ENCODE measurements around the gene SCRT2.
"Not testable (repeated sequence)": the region's sequence is repeated elsewhere in the genome, so short reads cannot be mapped to it uniquely, and the experiment has no call there.

SCRT2 gene

DNA sequence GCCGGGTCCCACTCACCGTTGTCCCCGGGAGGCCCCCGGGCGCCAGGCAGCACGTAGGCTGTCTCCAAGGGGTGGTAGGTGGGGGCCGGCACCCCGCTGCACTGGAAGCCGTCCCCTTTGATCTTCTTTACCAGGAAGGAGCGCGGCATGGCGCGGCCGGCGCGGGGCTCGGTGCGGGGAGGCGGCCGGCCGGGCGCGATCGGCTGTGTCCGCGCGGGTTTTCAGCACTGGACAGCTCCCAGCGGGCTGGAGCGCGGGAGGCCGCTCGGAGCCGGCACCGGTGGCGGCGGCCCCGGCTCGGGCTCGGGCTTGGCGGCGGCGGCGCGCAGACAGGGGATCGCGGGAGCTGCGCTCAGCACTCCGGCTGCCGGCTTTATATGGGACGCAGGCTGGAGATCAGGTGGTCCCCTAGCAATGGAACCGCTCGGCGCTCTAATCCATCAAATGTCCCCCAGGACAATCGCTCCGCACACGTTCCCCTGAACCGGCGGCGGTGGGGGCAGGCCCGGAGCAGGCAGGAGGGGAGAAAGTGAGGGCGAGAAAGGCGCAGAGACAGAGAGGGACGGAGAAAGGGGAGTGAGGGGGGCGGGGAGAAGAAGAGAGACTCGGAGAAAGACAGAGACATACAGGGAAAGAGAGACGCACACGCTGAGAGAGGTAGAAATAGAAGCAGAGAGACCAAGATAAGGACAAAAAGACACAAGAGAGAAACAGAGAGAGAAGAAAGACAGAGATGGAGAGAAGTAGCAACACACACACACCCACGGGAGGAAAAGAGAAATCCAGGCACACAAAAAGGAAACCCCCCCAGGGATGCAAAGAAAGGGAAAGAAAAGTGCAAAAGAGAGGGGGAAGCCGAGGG, at the start of gene SCRT2:
Gene SCRT2 (minus strand): TSS at position 350 of the 862 bp plus-strand sequence. CDS start 201 bp downstream, at position 149.
- DNase-seq, result peak; percentile 44 to 48

DNA sequence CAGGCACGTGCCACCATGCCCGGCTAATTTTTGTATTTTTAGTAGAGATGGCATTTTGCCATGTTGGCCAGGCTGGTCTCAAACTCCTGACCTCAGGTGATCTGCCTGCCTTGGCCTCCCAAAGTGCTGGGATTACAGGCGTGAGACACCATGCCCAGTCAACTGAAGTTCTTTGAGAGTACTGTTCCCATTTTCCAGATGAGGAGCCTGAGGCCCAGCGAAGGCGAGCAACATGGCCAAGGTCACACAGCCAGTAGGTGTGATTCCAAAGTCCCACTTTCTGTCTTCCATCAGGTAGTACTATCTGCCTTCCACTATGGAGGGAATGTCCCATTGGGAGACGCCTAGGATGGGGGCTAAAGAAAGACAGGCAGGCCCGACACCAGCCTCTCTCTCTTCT, 49.2 kb upstream of the SCRT2 start:
- DNase-seq, result not testable (repeated sequence)

DNA sequence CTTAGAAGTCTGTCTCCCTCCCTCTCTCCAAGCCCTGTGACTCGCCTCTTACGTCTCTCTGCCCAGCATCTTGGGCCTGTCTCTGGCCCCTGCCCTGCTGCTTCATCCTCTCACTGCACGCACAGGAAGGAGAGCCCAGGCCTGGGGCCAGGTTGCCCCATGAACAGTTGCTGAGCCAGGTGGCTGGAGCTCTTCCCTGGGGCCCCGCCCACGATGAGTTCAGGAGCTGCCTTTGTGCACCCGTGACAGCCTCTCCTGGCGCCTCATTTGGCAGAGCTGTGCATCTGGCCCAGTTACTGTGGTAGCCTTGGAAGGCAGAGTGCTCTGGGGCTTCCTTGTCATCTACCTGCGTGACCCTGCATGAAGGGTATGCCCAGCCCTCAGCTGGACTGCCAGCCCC, 48.2 kb upstream of the SCRT2 start:
- no peak for DNase-seq

DNA sequence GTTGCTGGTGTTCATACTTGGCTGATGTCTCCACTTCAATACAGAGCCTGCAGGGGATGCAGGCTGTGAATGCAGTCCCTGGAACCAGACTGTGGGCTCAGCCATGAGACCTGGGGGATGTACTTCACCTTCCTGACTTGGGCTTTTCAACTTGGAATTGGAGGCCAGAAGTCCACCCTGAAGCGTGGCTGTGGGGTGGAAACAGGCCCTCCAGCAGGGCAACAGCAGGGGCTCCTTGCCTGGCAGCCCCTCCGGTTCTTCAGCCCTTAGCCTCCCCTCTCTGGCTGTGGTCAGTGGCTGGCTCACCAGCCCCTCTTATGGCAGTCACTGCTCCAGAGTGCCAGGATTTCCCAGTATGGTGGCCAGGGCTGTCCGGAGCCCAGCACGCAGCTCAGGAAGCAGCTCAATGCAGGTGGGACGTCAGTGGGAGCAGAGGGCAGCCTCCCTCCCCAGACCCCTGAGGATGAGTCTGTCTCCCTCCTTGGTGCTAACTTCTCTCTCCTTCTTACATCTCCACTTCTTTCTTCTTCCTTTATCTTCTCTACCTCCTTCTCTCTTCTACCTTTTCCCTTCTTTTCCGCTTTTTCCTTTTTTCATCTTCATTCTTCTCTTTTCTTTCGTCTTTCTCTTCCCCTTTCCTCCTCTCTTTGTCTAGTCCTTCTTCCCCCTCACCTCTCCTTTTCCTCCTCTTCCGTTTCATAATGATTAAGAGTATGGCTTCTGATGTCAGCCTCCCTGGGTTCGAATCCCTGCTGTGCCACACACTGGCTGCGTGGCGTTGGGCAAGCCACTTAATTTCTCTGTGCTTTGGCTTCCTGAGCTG, 47.4 kb upstream of the SCRT2 start:
- DNase-seq, result no peak

DNA sequence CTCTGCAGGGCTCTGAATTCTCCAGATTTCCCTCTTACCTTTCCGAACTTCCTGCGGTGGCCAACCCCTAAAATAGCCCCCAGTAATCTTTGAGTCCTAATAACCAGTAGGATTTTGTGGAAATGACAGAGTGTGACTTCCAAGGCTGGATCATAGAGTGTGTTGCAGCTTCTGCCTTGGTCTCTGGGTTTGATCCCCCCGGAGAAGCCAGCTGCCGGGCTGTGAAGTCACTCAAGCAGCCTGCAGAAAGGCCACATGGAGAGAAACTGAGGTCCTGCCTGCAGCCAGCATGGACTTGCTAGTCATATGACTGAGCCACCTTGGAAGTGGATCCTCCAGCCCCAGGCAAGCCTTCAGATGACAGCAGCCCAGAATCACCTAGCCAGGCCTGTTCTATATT, 46.3 kb upstream of the SCRT2 start:
- DNase-seq, result no peak

DNA sequence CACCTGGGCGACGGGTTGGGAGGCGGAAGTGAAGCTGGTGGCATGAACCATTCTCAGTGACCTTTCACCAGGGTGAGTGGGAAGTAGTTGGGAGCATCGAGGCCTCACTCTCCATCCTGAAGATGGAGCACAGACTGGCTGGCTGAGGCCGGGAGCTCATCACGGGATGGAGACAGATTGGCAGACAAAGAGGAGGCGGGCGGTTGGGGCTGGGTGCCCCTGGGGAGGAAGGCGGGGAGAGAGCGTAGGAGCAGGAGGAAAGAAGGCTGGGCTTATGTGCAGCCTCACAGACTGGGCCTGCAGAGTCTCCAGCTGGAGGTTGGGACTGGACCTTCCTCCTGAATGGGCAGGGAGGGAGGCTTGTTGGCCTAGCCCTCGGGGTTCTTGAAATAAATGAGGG, 44.2 kb upstream of the SCRT2 start:
- DNase-seq, result no peak

DNA sequence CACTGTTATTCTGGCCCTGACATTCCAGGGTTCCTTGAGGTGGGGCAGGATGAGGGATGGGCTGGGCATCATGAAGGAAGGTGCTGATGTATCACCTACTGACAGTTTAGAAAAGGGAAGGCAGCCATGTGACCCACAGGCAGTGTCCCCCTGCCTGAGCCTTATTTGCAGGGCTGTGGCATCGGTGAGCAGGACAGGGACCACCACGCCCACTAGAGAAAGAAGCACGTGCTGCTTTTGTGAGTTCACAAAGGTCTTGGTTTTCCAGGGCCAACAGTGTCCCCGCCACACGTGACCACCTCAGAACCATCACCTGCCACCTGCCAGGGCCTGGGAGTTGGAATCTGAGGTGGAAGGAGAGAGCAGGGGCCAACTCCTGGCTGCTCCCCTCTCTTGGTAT, 43.5 kb upstream of the SCRT2 start:
- DNase-seq, result no peak

DNA sequence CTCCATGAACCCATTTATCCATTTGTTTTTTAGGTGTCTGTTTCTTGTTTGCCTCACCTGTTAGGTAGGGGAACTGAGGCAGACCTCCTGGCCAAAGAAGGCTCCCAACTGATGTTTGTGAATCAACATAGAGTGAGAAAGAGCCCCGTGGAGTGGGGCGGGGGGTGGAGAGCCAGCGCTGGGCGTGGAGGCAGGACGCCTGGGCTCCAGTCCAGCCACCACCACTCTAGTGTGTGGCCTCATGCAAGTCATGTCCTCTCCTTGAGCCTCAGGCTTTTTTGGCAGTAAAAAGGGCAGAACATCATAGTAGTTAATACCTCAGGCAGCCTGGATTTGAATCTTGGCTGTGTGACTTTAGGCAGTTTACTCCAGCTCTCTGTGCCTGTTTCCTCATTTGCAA, 42.2 kb upstream of the SCRT2 start:
- no peak for DNase-seq

DNA sequence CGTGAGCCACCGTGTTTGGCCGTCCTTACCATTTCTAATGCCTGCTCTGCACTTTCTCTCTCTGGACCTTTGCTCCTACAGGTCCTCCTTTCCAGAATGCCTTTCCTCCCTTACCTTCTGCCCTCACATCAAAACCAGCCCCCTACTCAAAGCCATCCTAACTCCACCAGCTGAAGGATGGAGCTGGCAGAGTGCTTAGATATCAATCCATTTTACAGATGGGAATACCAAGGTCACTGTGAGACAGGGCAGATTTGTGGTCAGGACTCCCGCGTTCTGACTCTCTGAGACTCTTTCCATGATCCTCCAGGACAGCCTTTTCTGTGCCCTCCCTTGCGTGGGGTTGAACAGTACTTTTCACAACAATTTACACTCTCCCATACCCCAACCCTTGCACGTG, 41.7 kb upstream of the SCRT2 start:
- DNase-seq, result no peak

DNA sequence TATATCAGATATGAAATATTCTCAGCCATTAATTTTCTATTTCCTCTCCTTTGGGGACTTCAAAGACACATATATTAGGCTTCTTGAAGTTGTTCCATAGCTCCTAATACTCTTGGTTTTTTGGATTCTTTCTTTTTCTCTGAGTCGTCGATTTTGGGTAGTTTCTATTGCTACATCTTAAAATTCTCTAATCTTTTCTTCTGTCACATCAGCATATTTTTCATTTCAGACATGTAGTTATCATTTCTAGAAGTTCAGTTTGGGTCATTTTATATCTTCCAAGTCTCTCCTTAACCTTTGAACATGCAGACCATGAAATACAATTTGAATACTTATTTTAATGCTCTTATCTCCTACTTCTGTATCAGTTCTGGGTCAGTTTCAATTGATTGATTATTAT, 38.9 kb upstream of the SCRT2 start:
- no peak for DNase-seq

DNA sequence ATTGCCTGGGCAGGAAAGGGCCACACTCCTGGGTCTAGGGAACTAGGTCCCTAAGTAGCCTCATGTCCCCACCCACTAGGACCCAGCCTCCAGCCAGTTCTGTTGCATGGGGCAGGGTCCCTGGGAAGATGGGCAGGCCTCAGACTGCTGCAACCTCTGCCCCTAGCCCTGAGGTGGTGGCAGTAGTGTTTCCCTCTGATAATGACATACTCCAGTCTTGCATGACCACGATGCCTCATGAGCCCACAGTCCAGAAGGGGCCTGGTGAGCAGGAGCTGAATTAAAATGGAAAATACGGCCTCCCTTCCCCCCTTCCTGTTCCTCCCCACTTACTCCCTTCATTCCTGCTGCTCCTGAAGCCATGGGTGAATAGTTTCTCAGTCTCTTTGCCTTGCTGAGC, 36.0 kb upstream of the SCRT2 start:
- DNase-seq, result no peak

DNA sequence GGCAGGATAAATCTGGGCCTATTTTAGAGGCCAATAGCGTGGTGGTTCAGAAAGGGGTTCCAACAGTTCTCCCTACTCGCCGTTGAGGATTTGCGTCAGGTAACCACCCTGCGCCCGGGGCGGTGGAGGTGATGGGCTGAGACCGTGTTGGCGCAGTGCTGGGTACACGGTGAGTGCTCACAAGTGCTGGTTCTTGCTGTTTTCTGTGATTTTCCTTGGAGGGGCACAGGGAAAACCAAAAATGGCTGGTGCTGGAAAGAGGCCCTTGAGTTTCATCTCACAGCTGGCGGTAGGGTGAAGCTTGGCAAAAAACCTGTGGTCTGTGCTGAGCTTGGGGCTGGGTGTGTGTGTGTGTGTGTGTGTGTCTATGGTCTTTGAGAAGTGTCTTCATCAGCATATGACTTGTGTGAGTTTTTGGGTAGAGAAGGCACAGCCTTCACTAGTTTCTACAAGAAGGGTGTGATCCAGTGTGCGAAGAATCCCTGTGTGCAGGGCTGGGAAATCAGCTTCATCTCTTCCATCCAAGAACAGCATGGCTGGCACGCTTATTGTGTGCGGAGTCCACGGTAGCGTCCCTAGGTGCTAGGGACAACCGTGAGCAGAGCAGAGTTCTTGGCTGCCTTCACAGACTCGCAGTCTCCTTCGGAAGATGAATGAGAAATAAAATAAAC, 35.3 kb upstream of the SCRT2 start:
- no peak for DNase-seq

DNA sequence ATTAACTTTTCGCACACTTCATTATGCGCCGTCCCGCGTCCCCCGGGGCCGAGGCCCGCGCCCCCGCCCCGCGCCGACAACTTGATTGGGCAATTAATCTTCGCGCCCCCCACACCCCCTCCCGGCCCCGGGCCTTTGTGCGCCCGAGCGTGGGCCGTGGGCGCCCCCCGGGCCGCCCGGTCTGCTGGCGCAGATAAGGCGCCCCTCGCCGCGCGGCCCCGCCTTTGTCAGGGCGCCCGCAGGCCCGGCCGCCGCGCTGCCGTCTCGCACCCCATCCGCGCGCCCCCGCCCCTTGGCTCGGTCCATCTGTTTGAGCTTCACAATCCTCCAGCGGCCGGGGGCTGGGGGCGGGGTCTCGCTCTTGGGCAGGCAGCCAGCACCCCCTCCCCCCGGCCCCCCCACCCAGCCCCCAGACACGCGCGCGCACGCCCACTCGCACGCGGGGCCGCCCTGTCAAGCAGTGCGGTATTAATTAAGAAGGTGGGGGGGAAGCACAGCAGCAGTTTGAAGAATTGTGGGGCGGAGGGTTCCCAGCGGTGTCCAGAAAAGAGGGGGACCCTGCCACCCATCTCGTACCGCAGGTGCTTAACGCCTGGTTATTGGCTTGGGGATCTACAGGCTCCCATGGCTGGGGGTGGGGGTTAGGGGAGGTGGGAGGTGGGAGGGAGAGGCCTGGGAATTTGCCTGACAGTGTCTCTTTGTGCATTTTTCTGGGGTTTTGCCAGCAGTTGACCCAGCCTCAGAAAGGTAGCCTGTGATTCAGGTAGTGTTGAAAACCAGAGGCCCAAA, 34.6 kb upstream of the SCRT2 start:
- no peak for DNase-seq

DNA sequence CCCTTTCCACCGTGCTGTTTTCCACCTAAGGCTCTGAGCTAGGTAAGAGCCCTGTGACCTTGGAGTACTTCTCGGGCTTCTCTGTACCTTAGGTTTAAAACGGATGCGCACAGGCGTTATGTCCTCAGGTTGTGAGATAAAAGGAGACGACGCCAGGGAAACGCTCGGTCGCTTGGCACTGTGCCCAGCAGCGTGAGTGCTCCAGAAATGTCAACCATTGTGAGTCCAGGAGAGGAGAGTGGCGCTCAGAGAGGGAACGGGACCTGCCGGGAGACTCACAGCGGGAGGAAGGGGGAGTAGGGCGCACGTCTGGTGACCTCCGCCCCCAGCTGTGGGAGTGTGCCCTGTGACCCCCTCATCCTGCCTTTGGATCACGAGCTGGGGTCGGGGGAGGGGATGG, 33.8 kb upstream of the SCRT2 start:
- no peak for DNase-seq

DNA sequence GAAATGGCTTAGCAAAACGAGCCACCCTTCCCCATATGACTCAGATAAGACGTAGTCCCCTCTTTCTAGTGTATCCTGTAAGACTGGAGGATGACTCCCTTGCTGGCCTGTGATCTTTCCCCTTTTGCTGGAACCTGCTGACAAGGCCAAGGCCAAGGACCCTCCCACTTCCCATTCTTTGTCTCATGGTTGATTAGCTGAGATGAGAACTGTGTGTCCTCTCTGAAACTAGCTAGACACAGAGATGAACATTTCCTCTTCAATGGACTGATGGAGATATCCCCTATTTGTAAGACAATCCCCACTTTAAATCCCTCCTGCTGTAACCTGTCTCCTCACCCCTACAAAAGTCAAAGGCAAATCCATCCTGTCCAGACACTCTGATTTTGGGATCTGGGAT, 33.4 kb upstream of the SCRT2 start:
- no peak for DNase-seq

DNA sequence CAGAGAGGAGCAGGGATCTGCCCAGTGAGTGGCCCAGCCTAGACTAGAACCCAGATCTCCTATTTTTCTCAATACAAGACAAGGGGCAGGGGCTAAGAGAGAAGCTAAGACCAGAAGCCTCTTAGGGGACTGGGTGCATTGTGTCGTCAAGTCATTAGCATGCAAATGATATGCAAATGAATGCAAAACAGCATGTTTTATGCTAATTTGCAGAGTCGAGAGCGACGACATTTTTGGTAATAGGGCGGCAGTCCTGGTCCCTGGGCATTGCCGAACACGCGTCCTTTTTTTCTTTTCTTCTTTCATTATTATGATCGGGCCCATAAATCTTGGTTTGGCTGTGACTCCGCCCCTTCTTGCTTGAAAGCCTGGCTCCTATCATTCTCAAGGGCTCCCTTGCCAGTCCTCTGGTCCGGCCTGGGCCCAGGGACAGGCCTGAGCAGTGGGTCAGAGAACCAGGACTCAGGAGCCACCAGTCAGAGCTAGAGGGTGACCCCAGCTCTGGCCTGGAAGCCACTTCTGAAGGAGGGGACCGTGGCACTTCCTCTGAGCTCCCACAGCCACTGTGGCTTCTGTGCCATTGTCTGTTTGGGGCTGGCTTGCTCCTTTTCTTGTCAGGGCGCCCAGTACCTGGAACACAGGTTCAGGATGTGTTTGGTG, 32.0 kb upstream of the SCRT2 start:
- DNase-seq, result no peak

DNA sequence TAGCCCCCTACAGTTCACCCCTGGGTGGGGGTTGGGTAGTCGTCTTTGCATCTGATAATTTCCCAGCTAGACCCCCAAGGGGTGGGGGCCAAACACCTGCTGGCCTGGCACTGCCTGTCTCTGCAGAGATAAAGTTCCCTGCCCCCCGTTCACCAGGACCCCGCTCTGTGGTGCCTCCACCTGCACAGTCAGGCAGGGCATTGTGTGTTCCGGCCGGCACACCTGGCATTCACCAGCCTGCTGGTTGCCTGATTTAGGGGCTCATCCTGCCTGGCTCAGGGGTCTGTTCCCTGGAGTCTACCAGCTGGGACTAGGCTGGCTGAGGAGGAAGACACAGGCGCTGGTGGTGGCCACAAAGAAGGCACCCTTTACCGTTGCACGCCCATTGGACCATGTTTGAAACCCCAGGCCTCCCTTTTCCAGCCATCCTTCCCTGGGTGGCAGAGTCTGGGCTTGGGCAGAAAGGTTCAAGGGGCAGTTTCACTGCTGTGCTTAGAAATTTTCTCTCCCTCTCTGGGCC, 30.8 kb upstream of the SCRT2 start:
- no peak for DNase-seq

DNA sequence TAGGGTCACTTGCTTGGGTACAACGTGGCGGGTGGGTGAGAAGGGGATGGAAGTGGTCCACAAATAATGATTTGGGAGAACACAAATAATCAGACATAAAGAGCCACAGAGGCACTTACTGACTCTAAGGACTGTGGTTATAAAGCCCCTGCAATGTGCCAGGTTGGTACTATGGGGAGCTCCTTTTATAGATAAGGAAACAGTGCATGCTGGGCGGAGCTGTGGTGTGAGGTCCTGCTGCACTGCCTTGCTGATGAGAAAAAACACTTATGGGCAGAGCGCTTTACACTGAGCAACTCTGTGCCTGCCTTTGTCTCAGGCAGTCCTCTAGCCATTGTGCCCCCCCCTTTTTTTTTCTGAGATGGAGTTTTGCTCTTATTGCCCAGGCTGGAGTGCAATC, 29.1 kb upstream of the SCRT2 start:
- DNase-seq, result no peak

DNA sequence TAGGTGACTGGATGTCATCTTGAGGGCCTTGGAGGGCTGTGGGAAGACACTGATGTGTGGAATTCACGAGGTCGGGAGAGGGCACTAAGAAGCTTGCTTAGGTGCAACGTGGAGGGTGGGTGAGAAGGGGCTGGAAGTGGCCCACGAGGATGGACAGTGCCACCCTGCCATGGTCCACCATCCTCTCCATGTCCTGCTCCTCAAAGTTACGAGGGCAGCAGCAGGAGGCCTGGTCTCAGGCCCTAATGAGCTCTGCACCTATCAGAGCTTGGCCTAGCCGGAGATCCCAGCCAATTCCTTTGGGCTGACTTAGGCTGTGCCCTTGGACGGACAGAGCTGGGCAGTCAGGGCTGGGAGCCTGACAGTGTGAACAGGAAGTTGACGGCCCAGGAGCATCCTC, 27.8 kb upstream of the SCRT2 start:
- no peak for DNase-seq

DNA sequence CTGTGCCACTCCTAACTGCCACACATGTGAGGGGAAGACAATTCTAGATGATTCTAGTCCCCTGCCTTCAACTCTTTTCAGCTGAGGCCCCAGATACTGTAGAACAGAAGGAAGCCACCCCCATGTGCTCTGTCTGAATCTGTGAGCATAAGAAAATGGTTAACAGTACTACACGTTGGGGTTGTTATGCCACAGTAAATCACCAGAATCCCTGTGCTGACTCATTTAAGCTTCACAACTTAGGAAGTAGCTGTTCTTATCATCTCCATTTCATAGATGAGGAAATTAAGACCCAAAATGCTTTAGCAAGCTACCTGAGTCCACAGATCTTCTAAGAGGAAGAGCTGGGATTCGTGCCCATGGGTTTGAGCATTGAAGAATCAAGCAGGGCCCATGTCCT, 27.4 kb upstream of the SCRT2 start:
- no peak for DNase-seq

DNA sequence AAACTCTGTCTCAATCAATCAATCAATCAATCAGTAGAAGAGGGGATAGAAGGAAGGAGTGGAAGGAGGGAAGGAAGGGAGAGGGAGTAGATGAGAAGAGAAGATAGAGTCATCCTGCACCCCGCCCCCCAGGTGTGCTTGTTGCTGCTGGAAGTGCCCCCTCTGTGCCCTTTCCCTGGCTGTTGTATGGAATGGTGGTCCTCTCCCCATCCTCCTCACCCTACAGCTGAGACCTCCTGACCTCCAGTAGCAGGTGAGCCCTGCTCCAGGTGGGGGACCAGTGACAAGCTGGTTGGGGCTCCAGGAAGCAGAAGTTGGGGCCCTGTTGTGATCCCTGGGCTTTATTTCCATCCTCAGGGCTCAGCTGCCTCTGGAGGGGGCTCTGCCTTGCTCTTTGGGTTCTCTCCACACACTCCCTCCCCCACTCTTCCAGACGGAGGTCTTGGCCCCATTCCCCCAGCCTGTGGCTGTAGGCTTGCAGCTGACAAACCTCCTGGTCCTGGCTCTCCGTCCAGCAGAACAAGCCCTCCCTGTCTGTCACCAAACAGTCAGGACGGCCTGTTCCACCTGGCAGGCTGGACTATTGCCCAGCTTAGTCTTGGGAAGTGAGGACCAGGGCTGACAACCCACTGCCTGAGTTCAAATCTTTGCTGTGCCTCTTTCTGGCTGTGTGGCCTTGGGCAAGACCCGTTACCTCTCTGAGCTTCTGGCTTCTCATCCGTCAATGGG, 26.0 kb upstream of the SCRT2 start:
- no peak for DNase-seq

Data from activated CD4-positive, alpha-beta T cell treated with anti-CD3 and anti-CD28 coated beads, Interleukin-2, amount 50 U/mL, for 4 hours (primary cell).